HG03442 (cell line): Measurements from ENCODE around the gene CACNG7.

Source experiments
- ATAC-seq: cut with Tn5 transposase; IDR thresholded peaks from one replicate; pipeline ENCODE4 v1.9.1; 2021; ENCODE audit warnings: mild to moderate bottlenecking, moderate library complexity; ENCODE audit not compliant: unreplicated experiment

CACNG7 gene

GRCh38 chr19:53980539-53981375 lies 71.7 kb downstream of the CACNG7 start:
- ATAC-seq, result no peak

- no peak for ATAC-seq
Observed at GRCh38 chr19:53981376-53981951, 72.4 kb downstream of the CACNG7 start.

- ATAC-seq, result no peak
Observed at GRCh38 chr19:53982001-53982451, 72.9 kb downstream of the CACNG7 start.

- ATAC-seq, result no peak
Observed at GRCh38 chr19:53982611-53983010, 73.5 kb downstream of the CACNG7 start.

GRCh38 chr19:53983457-53984289 lies 74.6 kb downstream of the CACNG7 start:
- ATAC-seq, result no peak

- no peak for ATAC-seq
Observed at GRCh38 chr19:53985863-53986262, 76.8 kb downstream of the CACNG7 start.

GRCh38 chr19:53988981-53989380 lies 79.9 kb downstream of the CACNG7 start:
- no peak for ATAC-seq

GRCh38 chr19:53989600-53990533 lies 80.8 kb downstream of the CACNG7 start:
- no peak for ATAC-seq

- ATAC-seq, result no peak
Observed at GRCh38 chr19:53991224-53992113, 82.4 kb downstream of the CACNG7 start, which contains the start of gene CACNG6. TSS of gene CACNG6 (plus strand) at chr19:53991637. CDS start at chr19:53992878, 1,241 bp downstream.

- ATAC-seq, result no peak
Observed at GRCh38 chr19:53992211-53992610, 83.1 kb downstream of the CACNG7 start.

- no peak for ATAC-seq
Observed at GRCh38 chr19:53992815-53993214, 83.7 kb downstream of the CACNG7 start.

GRCh38 chr19:53993448-53993847 lies 84.4 kb downstream of the CACNG7 start:
- no peak for ATAC-seq
